Measurements from ENCODE around the gene DYNC2H1.
A peak's percentile ranks its signal among the peaks of the same experiment; 100 is the strongest.

- TF ChIP-seq CTCF (IDR thresholded peaks at IDR 0.05) (peak; percentile 41 to 57 (median 53)), POLR2A (IDR thresholded peaks at IDR 0.05) (no peak)
Measured at GRCh38 chr11:103108933-103109817, at the start of gene DYNC2H1.
